Esophagus squamous epithelium (tissue), 4 donors: ENCODE results near the gene STARD5.

Experiments
- CTCF ChIP-seq, 6 experiments: fragments of 450-650 bp in 4 of 6; fragments of 200-600 bp in 2 of 6; sonication (generic) in 2 of 6; IDR thresholded peaks; one replicate each; pipeline ENCODE4 v1.5.1; 2016 to 2019; ENCODE audit warnings: antibody characterized with exemption in 6 of 6, mild to moderate bottlenecking in 4 of 6, moderate library complexity in 4 of 6
- POLR2A ChIP-seq, 4 donors: fragments of 450-650 bp; IDR thresholded peaks; one replicate each; pipeline ENCODE4 v1.6.1; 2017; ENCODE audit warnings: antibody characterized with exemption in 4 of 4, mild to moderate bottlenecking in 4 of 4, moderate library complexity in 3 of 4

DNA sequence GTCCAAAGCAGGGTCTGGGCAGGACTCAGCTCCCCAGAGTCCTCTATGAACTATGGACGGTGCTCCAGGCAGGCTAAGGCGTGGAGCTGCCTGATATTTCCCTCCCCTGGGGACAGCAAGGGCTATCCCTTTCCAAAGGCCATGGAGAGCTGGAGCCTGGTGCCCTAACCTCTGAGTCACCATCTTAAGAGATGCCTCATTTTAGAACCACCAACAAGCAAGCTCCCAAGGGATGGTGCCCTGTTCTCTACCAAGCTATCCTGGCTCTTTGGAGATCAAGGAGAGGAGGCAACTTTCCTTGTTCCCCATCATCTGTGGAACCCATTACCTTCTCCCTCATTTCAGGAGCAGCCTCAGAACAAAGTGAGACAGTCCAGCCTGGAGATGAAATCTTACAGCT, 15.7 kb downstream of the STARD5 start:
- TF ChIP-seq CTCF (IDR thresholded peaks at IDR 0.05) = no peak
- TF ChIP-seq POLR2A (IDR thresholded peaks at IDR 0.05) = no peak
